Left lung (tissue), 10 donors: Measurements from ENCODE around the gene GYPA. TPM values are rescaled to one million over a fixed set of nuclear protein-coding genes. Genes with fewer than 3 reads are reported as not detected.

Experiments used
- ATAC-seq: fragments of 200-7000 bp; cut with Tn5 transposase; one replicate; pipeline ENCODE4 v1.9.1; 2020; ENCODE audit warnings: moderate library complexity
- DNase-seq, 4 donors: peaks; one replicate each; pipeline ENCODE4 v3.0.0-alpha.2; 2013 to 2020
- H3K27ac ChIP-seq, 2 donors: fragments of 200-600 bp; sonication (generic) in 1 of 2; one replicate each; pipeline versions ENCODE4 v1.5.0 to v1.8.0; 2020 to 2021
- H3K27me3 ChIP-seq, 2 donors: fragments of 200-600 bp; sonication (generic) in 1 of 2; one replicate each; pipeline versions ENCODE4 v1.5.0 to v1.8.0; 2020 to 2021
- H3K36me3 ChIP-seq, 2 donors: fragments of 200-600 bp; sonication (generic) in 1 of 2; one replicate each; pipeline versions ENCODE4 v1.5.0 to v1.8.0; 2020 to 2021
- H3K4me1 ChIP-seq, 2 donors: fragments of 200-600 bp; one replicate each; pipeline ENCODE4 v1.8.0; 2021
- H3K4me3 ChIP-seq, 2 donors: fragments of 200-600 bp; sonication (generic) in 1 of 2; one replicate each; pipeline versions ENCODE4 v1.5.0 to v1.8.0; 2020 to 2021; ENCODE audit warnings: mild to moderate bottlenecking in 1 of 2
- H3K9me3 ChIP-seq, 2 donors: fragments of 200-600 bp; sonication (generic) in 1 of 2; one replicate each; pipeline versions ENCODE4 v1.5.0 to v1.8.0; 2020 to 2021
- CTCF ChIP-seq, 2 donors: fragments of 200-600 bp; sonication (generic) in 1 of 2; IDR thresholded peaks; one replicate each; pipeline versions ENCODE4 v1.5.0 to v1.8.0; 2021; ENCODE audit warnings: antibody characterized with exemption in 2 of 2
- intact Hi-C, 2 donors: fragments of 100-400 bp; cut with DNase I; formaldehyde crosslinking; loops; one replicate each; pipeline versions ENCODE4 v1.11.2 to v1.14.2; 2022
- polyA plus RNA-seq, 6 donors: library from polyadenylated mRNA; unstranded; fragments of 120-200 nt; gene quantifications; one replicate each; pipeline ENCODE4 v1.2.1, GENCODE V29; 2013; ENCODE audit not compliant: insufficient read length in 6 of 6
- total RNA-seq, 2 donors: library from RNA; stranded (reverse); fragmentation: NEBNext Ultra II Directional; extraction: Animal tissue kit (Norgen Biotek cat#: 25700); gene quantifications; one replicate each; pipeline ENCODE4 v1.2.1, GENCODE V29; 2021
- donor health status: DM: no; HTN: yes; CAD: no.
- donor health status: DM: no; HTN: no; CAD: no.

The GYPA gene
- total and polyA plus RNA-seq, 8 donors = 3.4 to 12.4 (median 6.9) TPM; not detected in 2

DNA sequence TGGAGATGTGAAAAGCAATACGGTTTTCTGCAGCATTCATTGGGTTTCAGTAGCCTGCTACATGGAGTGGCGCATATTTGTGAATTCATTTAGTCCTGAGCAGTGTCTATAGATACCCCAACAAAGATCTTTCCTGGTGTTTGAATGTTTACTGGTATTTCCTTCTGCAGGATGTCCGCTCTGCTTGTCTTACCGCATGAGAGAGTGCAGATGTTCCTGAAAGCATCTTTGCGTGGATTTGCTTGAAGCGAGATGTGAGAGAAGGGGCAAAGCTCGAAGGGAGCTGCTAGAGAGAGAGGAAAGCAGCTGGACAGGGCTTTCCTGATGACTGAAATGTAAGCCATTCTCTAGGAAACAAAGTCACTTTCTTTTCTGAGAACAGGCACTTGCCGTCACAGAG lies 40.9 kb upstream of the GYPA start:
- Histone ChIP-seq H3K27ac (no peak overlapping the region), H3K4me3 (no peak overlapping the region), H3K4me1 (no peaks in the 10 kb centered on the region), H3K27me3 (no peaks in the 10 kb centered on the region), H3K9me3 (no peaks in the 10 kb centered on the region), H3K36me3 (no peaks in the 10 kb centered on the region)
- intact Hi-C loops = no loop called here
- DNase-seq (no peak), ATAC-seq (no peak)
- no peak for TF ChIP-seq CTCF (IDR thresholded peaks at IDR 0.05)

GRCh38 chr4:144179152-144179739 lies 38.7 kb upstream of the GYPA start:
- H3K36me3 ChIP-seq = no peaks in the 10 kb centered on the region
- TF ChIP-seq CTCF (IDR thresholded peaks at IDR 0.05) = no peak
- no peak for ATAC-seq
- DNase-seq = no peak
- intact Hi-C loops = loop anchor here in 1 of 2 donors (10.0 kb wide), 1 partner anchor 886 kb away; no protein-coding TSS in a partner anchor
- H3K9me3 ChIP-seq = no peaks in the 10 kb centered on the region
- no peak overlapping the region for H3K4me3 ChIP-seq
- no peak overlapping the region for H3K27ac ChIP-seq
- H3K27me3 ChIP-seq = no peaks in the 10 kb centered on the region
- H3K4me1 ChIP-seq = no peaks in the 10 kb centered on the region

GRCh38 chr4:144178414-144178813 lies 37.9 kb upstream of the GYPA start:
- Histone ChIP-seq H3K9me3 (no peaks in the 10 kb centered on the region), H3K4me1 (no peaks in the 10 kb centered on the region), H3K36me3 (no peaks in the 10 kb centered on the region), H3K27ac (no peak overlapping the region), H3K4me3 (no peak overlapping the region), H3K27me3 (no peaks in the 10 kb centered on the region)
- TF ChIP-seq CTCF (IDR thresholded peaks at IDR 0.05) = no peak
- ATAC-seq = no peak
- intact Hi-C loops = loop anchor here in 1 of 2 donors (10.0 kb wide), 1 partner anchor 886 kb away; no protein-coding TSS in a partner anchor
- no peak for DNase-seq

GRCh38 chr4:144176476-144176875 lies 36.0 kb upstream of the GYPA start:
- H3K27me3 ChIP-seq = no peaks in the 10 kb centered on the region
- H3K36me3 ChIP-seq = no peaks in the 10 kb centered on the region
- no peak overlapping the region for H3K27ac ChIP-seq
- intact Hi-C loops = loop anchor here in 1 of 2 donors (10.0 kb wide), 1 partner anchor 888 kb away; no protein-coding TSS in a partner anchor
- TF ChIP-seq CTCF (IDR thresholded peaks at IDR 0.05) = no peak
- no peak overlapping the region for H3K4me3 ChIP-seq
- H3K9me3 ChIP-seq = no peaks in the 10 kb centered on the region
- DNase-seq (no peak), ATAC-seq (no peak)
- H3K4me1 ChIP-seq = no peaks in the 10 kb centered on the region

- Histone ChIP-seq H3K9me3 (no peaks in the 10 kb centered on the region), H3K4me1 (no peaks in the 10 kb centered on the region), H3K27me3 (peaks cover 0 to 3% of the 10 kb centered on the region in 2 donors), H3K4me3 (no peak overlapping the region), H3K36me3 (no peaks in the 10 kb centered on the region), H3K27ac (no peak overlapping the region)
- DNase-seq (peak in 2 of 4 donors; percentile 53 to 68), ATAC-seq (peak; percentile 93)
- intact Hi-C loops = loop anchor here in 1 of 2 donors (10.0 kb wide), 1 partner anchor 890 kb away; no protein-coding TSS in a partner anchor
- TF ChIP-seq CTCF (IDR thresholded peaks at IDR 0.05) = peak; percentile 30 to 34
Observed at GRCh38 chr4:144174401-144175067, 34.0 kb upstream of the GYPA start.
